Measurements from ENCODE around the gene BACH2.

BACH2 gene

DNA sequence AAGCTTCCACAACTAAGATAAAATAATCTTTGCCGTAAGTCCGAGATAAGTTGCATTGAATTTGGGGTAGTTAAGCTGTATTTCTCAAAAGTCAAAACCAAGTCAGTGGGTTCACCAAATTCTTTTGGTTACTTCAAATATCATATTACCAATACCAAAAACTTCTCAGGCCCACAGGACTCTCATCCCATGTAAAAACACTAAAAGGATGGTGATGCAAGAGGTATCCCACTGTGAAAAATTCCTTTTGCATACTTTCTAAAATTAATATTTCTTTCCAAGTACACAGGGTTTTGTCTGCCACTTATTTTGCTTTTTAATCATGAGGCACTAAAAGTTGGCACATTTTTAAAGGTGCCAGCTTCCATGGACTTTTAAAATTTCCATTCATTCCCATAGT lies 251.1 kb downstream of the BACH2 start:
- no peaks in the 10 kb centered on the region for H3K36me3 ChIP-seq (ENCODE audit: control insufficient read depth in 1 of 2, insufficient read depth in 2 of 2, low read depth in 1 of 2, low read length in 2 of 2)
- WGBS = no CpG with 5 or more reads among the region's 2 CpGs
- no peak overlapping the region for H3K4me2 ChIP-seq (ENCODE audit: low read length, poor library complexity, severe bottlenecking)

DNA sequence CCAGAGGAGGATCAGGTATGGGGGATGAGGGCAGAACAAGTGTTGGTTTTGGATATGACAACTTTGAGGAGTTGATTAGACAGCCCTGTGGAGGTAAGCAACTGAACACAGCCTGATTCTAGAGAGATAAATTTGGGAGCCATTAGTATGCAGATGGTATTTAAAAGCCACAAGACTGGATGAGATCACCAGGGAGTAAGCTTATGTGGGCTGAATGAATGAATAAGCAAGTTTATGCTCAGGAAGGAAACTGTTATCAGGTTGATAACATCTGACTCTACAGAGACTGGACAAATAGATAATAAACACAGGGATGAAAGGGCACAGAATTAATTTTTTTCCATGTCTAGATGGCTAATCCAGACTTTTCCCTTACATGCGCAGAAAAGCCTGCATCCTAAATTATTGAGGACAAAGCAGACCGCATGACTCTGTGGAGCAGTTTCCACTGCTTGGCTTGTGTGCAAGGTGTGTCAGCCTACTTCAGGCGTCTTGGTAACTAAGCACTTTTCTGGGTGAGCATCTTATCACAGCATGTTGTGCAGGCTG lies 251.7 kb downstream of the BACH2 start:
- no peak overlapping the region for H3K4me2 ChIP-seq (ENCODE audit: low read length, poor library complexity, severe bottlenecking)
- no peak overlapping the region for H2BK5ac ChIP-seq (ENCODE audit: low read depth, low read length, poor library complexity, severe bottlenecking)
- H3K9ac ChIP-seq (ENCODE audit: low read length) = no peak overlapping the region
- no peaks in the 10 kb centered on the region for H3K27me3 ChIP-seq (ENCODE audit: control insufficient read depth in 1 of 2, insufficient read depth in 1 of 2, low read length in 2 of 2)
- H2BK15ac ChIP-seq (ENCODE audit: low read depth, poor library complexity, severe bottlenecking) = no peak overlapping the region
- no peak overlapping the region for H3K4me3 ChIP-seq (ENCODE audit: insufficient read depth in 1 of 2, low read depth in 1 of 2, low read length in 2 of 2)
- no peak overlapping the region for H2BK120ac ChIP-seq (ENCODE audit: low read depth, low read length)
- H4K8ac ChIP-seq (ENCODE audit: low read length) = no peak overlapping the region
- no peaks in the 10 kb centered on the region for H3K9me3 ChIP-seq (ENCODE audit: control insufficient read depth, low read length)
- H2BK12ac ChIP-seq (ENCODE audit: low read length in 2 of 2) = peak overlapping the region in 1 of 2 experiments; percentile 41
- WGBS = 75% methylated on average over 3 of the region's 3 CpGs
- no peak overlapping the region for H3K18ac ChIP-seq (ENCODE audit: low read depth in 1 of 2, low read length in 2 of 2)
- DNase-seq = peak; percentile 53
- H3K4ac ChIP-seq (ENCODE audit: low read depth in 1 of 2, low read length in 2 of 2) = no peak overlapping the region
- H2AK5ac ChIP-seq (ENCODE audit: low read length, severe bottlenecking) = no peak overlapping the region
- no peaks in the 10 kb centered on the region for H3K79me1 ChIP-seq (replicated peaks; ENCODE audit: low read length, poor library complexity, severe bottlenecking)
- no peaks in the 10 kb centered on the region for H3K36me3 ChIP-seq (ENCODE audit: control insufficient read depth in 1 of 2, insufficient read depth in 2 of 2, low read depth in 1 of 2, low read length in 2 of 2)
- H3K27ac ChIP-seq (ENCODE audit: low read length, poor library complexity, severe bottlenecking) = no peak overlapping the region
- no peak overlapping the region for H2AFZ ChIP-seq (ENCODE audit: low read depth, low read length)
- no peak overlapping the region for H3K14ac ChIP-seq (ENCODE audit: low read length in 2 of 2)
- H3K4me1 ChIP-seq (ENCODE audit: control insufficient read depth, insufficient read depth, low read depth, low read length) = peaks cover 2% of the 10 kb centered on the region
- H4K91ac ChIP-seq (ENCODE audit: low read length) = no peak overlapping the region
- no peak overlapping the region for H3K23ac ChIP-seq (ENCODE audit: low read length in 2 of 2)

More for the DNA sequence above, 251.1 kb downstream of the BACH2 start:
- H3K27ac ChIP-seq (ENCODE audit: low read length, poor library complexity, severe bottlenecking) = no peak overlapping the region
- H3K14ac ChIP-seq (ENCODE audit: low read length in 2 of 2) = no peak overlapping the region
- no peak overlapping the region for H2AK5ac ChIP-seq (ENCODE audit: low read length, severe bottlenecking)
- H4K8ac ChIP-seq (ENCODE audit: low read length) = no peak overlapping the region
- H2AFZ ChIP-seq (ENCODE audit: low read depth, low read length) = no peak overlapping the region
- no peak overlapping the region for H2BK15ac ChIP-seq (ENCODE audit: low read depth, poor library complexity, severe bottlenecking)
- DNase-seq = no peak
- H2BK120ac ChIP-seq (ENCODE audit: low read depth, low read length) = no peak overlapping the region
- no peak overlapping the region for H3K18ac ChIP-seq (ENCODE audit: low read depth in 1 of 2, low read length in 2 of 2)
- no peak overlapping the region for H2BK12ac ChIP-seq (ENCODE audit: low read length in 2 of 2)
- H2BK5ac ChIP-seq (ENCODE audit: low read depth, low read length, poor library complexity, severe bottlenecking) = no peak overlapping the region
- H3K4me1 ChIP-seq (ENCODE audit: control insufficient read depth, insufficient read depth, low read depth, low read length) = peaks cover 2% of the 10 kb centered on the region
- H4K91ac ChIP-seq (ENCODE audit: low read length) = no peak overlapping the region
- no peaks in the 10 kb centered on the region for H3K9me3 ChIP-seq (ENCODE audit: control insufficient read depth, low read length)
- no peaks in the 10 kb centered on the region for H3K79me1 ChIP-seq (replicated peaks; ENCODE audit: low read length, poor library complexity, severe bottlenecking)
- H3K4me3 ChIP-seq (ENCODE audit: insufficient read depth in 1 of 2, low read depth in 1 of 2, low read length in 2 of 2) = no peak overlapping the region
- no peak overlapping the region for H3K4ac ChIP-seq (ENCODE audit: low read depth in 1 of 2, low read length in 2 of 2)
- no peak overlapping the region for H3K23ac ChIP-seq (ENCODE audit: low read length in 2 of 2)
- H3K27me3 ChIP-seq (ENCODE audit: control insufficient read depth in 1 of 2, insufficient read depth in 1 of 2, low read length in 2 of 2) = no peaks in the 10 kb centered on the region
- H3K9ac ChIP-seq (ENCODE audit: low read length) = no peak overlapping the region

DNA sequence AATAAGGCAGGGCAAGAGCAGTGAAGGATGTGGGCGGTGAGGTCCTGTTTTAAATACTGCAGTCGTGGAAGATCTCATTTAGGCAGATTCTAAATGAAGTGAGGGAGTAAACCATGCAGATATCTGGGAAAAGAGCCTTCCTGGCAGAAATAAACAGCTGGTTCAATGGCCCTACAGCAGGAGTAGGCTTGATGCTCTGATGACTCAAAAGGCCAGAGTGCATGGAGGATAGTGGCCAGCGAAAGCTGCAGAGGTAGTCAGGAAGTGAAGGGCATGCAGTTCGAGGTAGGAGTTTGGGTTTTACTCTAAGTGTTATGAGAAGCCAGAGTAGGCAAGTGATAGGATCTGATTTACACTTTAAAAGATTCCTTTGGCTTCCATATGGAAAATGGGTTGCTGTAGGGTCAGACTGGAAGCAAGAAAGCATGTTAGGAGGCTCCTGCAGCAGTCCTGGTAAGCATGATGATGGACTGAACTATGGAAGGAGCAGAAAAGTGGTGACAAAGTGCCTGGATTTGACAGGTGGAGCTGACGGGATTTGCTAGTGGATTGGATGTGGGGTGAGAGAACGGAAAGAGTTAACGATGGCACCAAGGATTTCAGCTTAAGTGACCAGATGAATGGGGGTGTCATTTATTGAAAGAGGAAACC lies 252.3 kb downstream of the BACH2 start:
- 66% methylated on average over 7 of the region's 7 CpGs for WGBS
- no peak overlapping the region for H4K8ac ChIP-seq (ENCODE audit: low read length)
- H3K27ac ChIP-seq (ENCODE audit: low read length, poor library complexity, severe bottlenecking) = no peak overlapping the region
- no peak overlapping the region for H2BK12ac ChIP-seq (ENCODE audit: low read length in 2 of 2)
- H3K9me3 ChIP-seq (ENCODE audit: control insufficient read depth, low read length) = no peaks in the 10 kb centered on the region
- H2BK5ac ChIP-seq (ENCODE audit: low read depth, low read length, poor library complexity, severe bottlenecking) = no peak overlapping the region
- no peak overlapping the region for H2AK5ac ChIP-seq (ENCODE audit: low read length, severe bottlenecking)
- H3K36me3 ChIP-seq (ENCODE audit: control insufficient read depth in 1 of 2, insufficient read depth in 2 of 2, low read depth in 1 of 2, low read length in 2 of 2) = no peaks in the 10 kb centered on the region
- H3K4me1 ChIP-seq (ENCODE audit: control insufficient read depth, insufficient read depth, low read depth, low read length) = peaks cover 2% of the 10 kb centered on the region
- no peak overlapping the region for H3K4me3 ChIP-seq (ENCODE audit: insufficient read depth in 1 of 2, low read depth in 1 of 2, low read length in 2 of 2)
- H3K27me3 ChIP-seq (ENCODE audit: control insufficient read depth in 1 of 2, insufficient read depth in 1 of 2, low read length in 2 of 2) = no peaks in the 10 kb centered on the region
- H4K91ac ChIP-seq (ENCODE audit: low read length) = no peak overlapping the region
- no peak overlapping the region for H3K9ac ChIP-seq (ENCODE audit: low read length)
- peak overlapping the region in 1 of 2 experiments; percentile 73 for H3K18ac ChIP-seq (ENCODE audit: low read depth in 1 of 2, low read length in 2 of 2)
- DNase-seq = peak; percentile 10
- no peak overlapping the region for H3K14ac ChIP-seq (ENCODE audit: low read length in 2 of 2)
- no peak overlapping the region for H2BK15ac ChIP-seq (ENCODE audit: low read depth, poor library complexity, severe bottlenecking)
- no peak overlapping the region for H2AFZ ChIP-seq (ENCODE audit: low read depth, low read length)
- H3K4me2 ChIP-seq (ENCODE audit: low read length, poor library complexity, severe bottlenecking) = no peak overlapping the region
- no peak overlapping the region for H3K23ac ChIP-seq (ENCODE audit: low read length in 2 of 2)
- no peaks in the 10 kb centered on the region for H3K79me1 ChIP-seq (replicated peaks; ENCODE audit: low read length, poor library complexity, severe bottlenecking)
- H2BK120ac ChIP-seq (ENCODE audit: low read depth, low read length) = no peak overlapping the region
- H3K4ac ChIP-seq (ENCODE audit: low read depth in 1 of 2, low read length in 2 of 2) = no peak overlapping the region

DNA sequence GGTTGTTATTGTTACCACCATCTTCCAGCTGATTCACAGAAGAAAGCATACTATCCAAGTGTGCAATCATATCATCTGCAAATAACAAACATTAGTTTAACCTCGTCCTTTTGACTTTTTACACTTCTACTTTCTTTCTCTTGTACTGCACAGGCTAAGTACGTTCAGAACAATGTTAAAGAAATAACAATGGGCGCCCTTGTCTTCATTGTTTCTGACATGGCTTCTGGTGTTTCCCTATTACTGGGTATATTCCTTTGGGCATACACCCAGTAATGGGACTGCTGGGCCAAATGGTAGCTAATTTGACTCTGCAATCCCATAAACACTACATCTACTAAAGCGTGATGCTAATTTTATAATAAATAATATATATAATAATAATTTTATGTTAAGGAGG lies 255.7 kb downstream of the BACH2 start:
- Histone ChIP-seq H2AFZ (ENCODE audit: low read depth, low read length) (no peak overlapping the region), H3K14ac (ENCODE audit: low read length in 2 of 2) (no peak overlapping the region), H3K36me3 (ENCODE audit: control insufficient read depth in 1 of 2, insufficient read depth in 2 of 2, low read depth in 1 of 2, low read length in 2 of 2) (no peaks in the 10 kb centered on the region), H2BK12ac (ENCODE audit: low read length in 2 of 2) (no peak overlapping the region), H3K27me3 (ENCODE audit: control insufficient read depth in 1 of 2, insufficient read depth in 1 of 2, low read length in 2 of 2) (no peaks in the 10 kb centered on the region), H3K9ac (ENCODE audit: low read length) (no peak overlapping the region), H2BK5ac (ENCODE audit: low read depth, low read length, poor library complexity, severe bottlenecking) (no peak overlapping the region), H3K23ac (ENCODE audit: low read length in 2 of 2) (no peak overlapping the region), H3K4me2 (ENCODE audit: low read length, poor library complexity, severe bottlenecking) (no peak overlapping the region), H3K79me1 (replicated peaks; ENCODE audit: low read length, poor library complexity, severe bottlenecking) (no peaks in the 10 kb centered on the region), H3K4me3 (ENCODE audit: insufficient read depth in 1 of 2, low read depth in 1 of 2, low read length in 2 of 2) (no peak overlapping the region), H3K9me3 (ENCODE audit: control insufficient read depth, low read length) (no peaks in the 10 kb centered on the region), H3K27ac (ENCODE audit: low read length, poor library complexity, severe bottlenecking) (no peak overlapping the region), H2BK120ac (ENCODE audit: low read depth, low read length) (no peak overlapping the region), H3K4me1 (ENCODE audit: control insufficient read depth, insufficient read depth, low read depth, low read length) (peaks cover 2% of the 10 kb centered on the region), H3K4ac (ENCODE audit: low read depth in 1 of 2, low read length in 2 of 2) (no peak overlapping the region), H4K8ac (ENCODE audit: low read length) (no peak overlapping the region), H2AK5ac (ENCODE audit: low read length, severe bottlenecking) (no peak overlapping the region), H4K91ac (ENCODE audit: low read length) (no peak overlapping the region), H3K18ac (ENCODE audit: low read depth in 1 of 2, low read length in 2 of 2) (no peak overlapping the region), H2BK15ac (ENCODE audit: low read depth, poor library complexity, severe bottlenecking) (no peak overlapping the region)
- WGBS = 87% methylated on average over 3 of the region's 4 CpGs
- no peak for DNase-seq
